IMR-90 (cell line): Measurements from ENCODE around the gene AGPAT3. TPM values are rescaled to one million over a fixed set of nuclear protein-coding genes. Genes with fewer than 3 reads are reported as not detected.

Experiments used
- ATAC-seq: fragments of 200-7000 bp; cut with Tn5 transposase; 2 replicates; pipeline ENCODE4 v1.9.1; 2020; ENCODE audit warnings: low read depth, mild to moderate bottlenecking, moderate library complexity
- BruUV-seq: library from RNA; stranded (reverse); fragments of 400-500 nt; replicated peaks from 2 replicates; lab custom pipeline; 2021; lab: Mats Ljungman, UMichigan
- CTCF ChIA-PET: fragments of 300-600 bp; formaldehyde crosslinking; extraction: SDS; loops from one replicate; lab custom pipeline; 2021; ENCODE audit warnings: antibody characterized with exemption; lab: Yijun Ruan, JAX
- POLR2A ChIA-PET: fragments of 300-600 bp; sonication (Branson Sonifier 250); formaldehyde crosslinking; loops from one replicate; lab custom pipeline; 2022; ENCODE audit warnings: antibody characterized with exemption; ENCODE audit not compliant: unreplicated experiment; lab: Charles Lee
- DNase-seq: peaks from one replicate; pipeline ENCODE4 v3.0.0; 2013
- H2AFZ ChIP-seq: replicated peaks from 2 replicates; pipeline ENCODE3; 2013; ENCODE audit warnings: low read length, mild to moderate bottlenecking; ENCODE audit not compliant: poor library complexity
- H2AK5ac ChIP-seq: 2 replicates; pipeline ENCODE4 v1.6.1; 2013; ENCODE audit warnings: low read depth, low read length, inconsistent platforms
- H2AK9ac ChIP-seq: replicated peaks from 2 replicates; pipeline ENCODE3; 2013; ENCODE audit warnings: mild to moderate bottlenecking, low read depth, low read length, moderate library complexity; ENCODE audit not compliant: poor library complexity
- H2BK120ac ChIP-seq: 2 replicates; pipeline ENCODE4 v1.6.1; 2013; ENCODE audit warnings: low read depth, low read length, inconsistent platforms
- H2BK15ac ChIP-seq: 3 replicates; pipeline ENCODE4 v1.6.1; 2013; ENCODE audit warnings: low read depth, low read length, inconsistent platforms
- H2BK20ac ChIP-seq: 2 replicates; pipeline ENCODE4 v1.6.1; 2013; ENCODE audit warnings: low read depth, mild to moderate bottlenecking, inconsistent platforms, low read length, moderate library complexity
- H2BK5ac ChIP-seq: 2 replicates; pipeline ENCODE4 v1.6.1; 2013; ENCODE audit warnings: mild to moderate bottlenecking, low read depth, low read length, inconsistent platforms; ENCODE audit not compliant: poor library complexity, severe bottlenecking
- H3K14ac ChIP-seq: replicated peaks from 2 replicates; pipeline ENCODE4 v1.6.1; 2013; ENCODE audit warnings: low read depth, low read length, inconsistent platforms
- H3K18ac ChIP-seq: 2 replicates; pipeline ENCODE4 v1.6.1; 2013; ENCODE audit warnings: low read depth, low read length, control low read depth
- H3K23ac ChIP-seq: 2 replicates; pipeline ENCODE4 v1.6.1; 2013; ENCODE audit warnings: low read depth, low read length, inconsistent platforms
- H3K27ac ChIP-seq: 2 replicates; pipeline ENCODE4 v1.5.1; 2013; ENCODE audit warnings: mild to moderate bottlenecking, control low read depth, low read length; ENCODE audit not compliant: insufficient read depth
- H3K27me3 ChIP-seq: 2 replicates; pipeline ENCODE4 v1.6.1; 2013; ENCODE audit warnings: low read length; ENCODE audit not compliant: control insufficient read depth, insufficient read depth
- H3K36me3 ChIP-seq: 2 replicates; pipeline ENCODE4 v1.6.1; 2013; ENCODE audit warnings: low read length, mixed read lengths; ENCODE audit not compliant: control insufficient read depth, insufficient read depth
- H3K4ac ChIP-seq: 2 replicates; pipeline ENCODE4 v1.6.1; 2013; ENCODE audit warnings: low read depth, low read length, inconsistent platforms
- H3K4me1 ChIP-seq: 2 replicates; pipeline ENCODE4 v1.6.1; 2013; ENCODE audit warnings: low read length, mixed read lengths; ENCODE audit not compliant: control insufficient read depth, insufficient read depth
- H3K4me2 ChIP-seq: 2 replicates; pipeline ENCODE4 v1.6.1; 2013; ENCODE audit warnings: low read depth, mild to moderate bottlenecking, control low read depth, low read length, moderate library complexity
- H3K4me3 ChIP-seq: 2 replicates; pipeline ENCODE4 v1.5.1; 2013; ENCODE audit warnings: low read depth, mild to moderate bottlenecking, control low read depth, low read length, moderate library complexity; ENCODE audit not compliant: insufficient read depth
- H3K56ac ChIP-seq: 2 replicates; pipeline ENCODE4 v1.6.1; 2013; ENCODE audit warnings: low read length, inconsistent platforms; ENCODE audit not compliant: insufficient read depth; ENCODE audit errors: extremely low read depth
- H3K79me1 ChIP-seq, 2 experiments: 2 replicates each; pipeline ENCODE4 v1.6.1; 2013; ENCODE audit warnings: low read length in 2 of 2, inconsistent platforms in 1 of 2, low read depth in 1 of 2
- H3K9ac ChIP-seq: 2 replicates; pipeline ENCODE4 v1.6.1; 2013; ENCODE audit warnings: low read depth, low read length, control low read depth
- H3K9me1 ChIP-seq: 2 replicates; pipeline ENCODE4 v1.6.1; 2013; ENCODE audit warnings: low read length, inconsistent platforms; ENCODE audit not compliant: insufficient read depth
- H3K9me3 ChIP-seq: 2 replicates; pipeline ENCODE4 v1.6.1; 2013; ENCODE audit warnings: low read length; ENCODE audit not compliant: control insufficient read depth, insufficient read depth
- H4K20me1 ChIP-seq: 2 replicates; pipeline ENCODE4 v1.6.1; 2013; ENCODE audit warnings: low read length, inconsistent platforms; ENCODE audit not compliant: insufficient read depth
- H4K5ac ChIP-seq: 2 replicates; pipeline ENCODE4 v1.6.1; 2013; ENCODE audit warnings: mild to moderate bottlenecking, low read depth, low read length, control low read depth
- H4K8ac ChIP-seq, 2 experiments: 2 replicates each; pipeline ENCODE4 v1.6.1; 2013; ENCODE audit warnings: low read depth in 2 of 2, low read length in 2 of 2, control low read depth in 1 of 2, inconsistent platforms in 1 of 2
- H4K91ac ChIP-seq: 2 replicates; pipeline ENCODE4 v1.6.1; 2013; ENCODE audit warnings: low read depth, low read length, inconsistent platforms; ENCODE audit not compliant: insufficient read depth
- BHLHE40 ChIP-seq: fragments of 150-350 bp; IDR thresholded peaks from 2 replicates; pipeline ENCODE4 v1.6.1; 2016; ENCODE audit warnings: mild to moderate bottlenecking, low read depth, low read length
- CEBPB ChIP-seq: IDR thresholded peaks from 2 replicates; pipeline ENCODE4 v1.6.1; 2012; ENCODE audit warnings: low read depth, low read length, improper control_type of control experiment
- CHD1 ChIP-seq: IDR thresholded peaks from 2 replicates; pipeline ENCODE4 v1.6.1; 2012; ENCODE audit warnings: low read depth, low read length, improper control_type of control experiment
- CTCF ChIP-seq: conservative IDR thresholded peaks from 2 replicates; pipeline ENCODE4 v1.5.1; 2012; ENCODE audit warnings: mild to moderate bottlenecking, low read depth, low read length, improper control_type of control experiment
- FOS ChIP-seq: fragments of 150-350 bp; IDR thresholded peaks from 2 replicates; pipeline ENCODE4 v1.6.1; 2016; ENCODE audit warnings: low read depth, low read length
- MXI1 ChIP-seq: IDR thresholded peaks from 2 replicates; pipeline ENCODE4 v1.6.1; 2012; ENCODE audit warnings: low read depth, mild to moderate bottlenecking, low read length, moderate library complexity, borderline replicate concordance
- NFE2L2 ChIP-seq: fragments of 150-350 bp; IDR thresholded peaks from 2 replicates; pipeline ENCODE4 v1.6.1; 2016; ENCODE audit warnings: low read depth, mild to moderate bottlenecking, low read length
- RCOR1 ChIP-seq: IDR thresholded peaks from 2 replicates; pipeline ENCODE4 v1.6.1; 2012; ENCODE audit warnings: mild to moderate bottlenecking, low read length, improper control_type of control experiment; ENCODE audit not compliant: insufficient replicate concordance
- RFX5 ChIP-seq: IDR thresholded peaks from 2 replicates; pipeline ENCODE4 v1.8.0; 2012; ENCODE audit warnings: low read depth, mild to moderate bottlenecking, low read length, moderate library complexity
- USF2 ChIP-seq: fragments of 150-350 bp; IDR thresholded peaks from 2 replicates; pipeline ENCODE4 v1.6.1; 2017; ENCODE audit warnings: mild to moderate bottlenecking, antibody characterized with exemption, low read length, low read depth
- WGBS, 2 experiments: methylation state at CpG; one replicate each; pipeline versions ENCODE4 v1.1.5 to v1.1.7; 2013; ENCODE audit warnings: missing lambda C conversion rate in 2 of 2; ENCODE audit not compliant: insufficient read length in 1 of 2; ENCODE audit errors: extremely low coverage in 2 of 2; 5-methylcytosine and 5-hydroxymethylcytosine counted together
- dilution Hi-C: fragments of 300-500 bp; cut with HindIII; formaldehyde crosslinking; loops from one replicate; pipeline ENCODE4 v1.14.3; 2018; ENCODE audit warnings: low sequenced_read_pairs; ENCODE audit not compliant: unreplicated experiment
- in situ Hi-C: fragments of 300-500 bp; cut with MboI; formaldehyde crosslinking; loops from 3 replicates; pipeline ENCODE4 v1.14.3; 2019; ENCODE audit warnings: low sequenced_read_pairs, inconsistent platforms, mixed read lengths
- intact Hi-C: fragments of 100-400 bp; cut with micrococcal nuclease; formaldehyde crosslinking; loops from 2 replicates; pipeline ENCODE4 v1.10.0; 2022
- polyA plus RNA-seq, 3 experiments: library from polyadenylated mRNA; depleted of rRNA; stranded (reverse); fragments of >200 nt; gene quantifications; 2 replicates each; pipeline ENCODE4 v1.2.3, GENCODE V29; 2012; ENCODE audit warnings: low replicate concordance in 1 of 3
- total RNA-seq: library from RNA; depleted of rRNA; stranded (reverse); fragments of >200 nt; gene quantifications from 2 replicates; pipeline ENCODE4 v1.2.3, GENCODE V29; 2012
- TF ChIP-seq, protein P1 (sequence below): fragments of 150-350 bp; IDR thresholded peaks from 2 replicates; pipeline ENCODE4 v1.6.1; 2016; ENCODE audit warnings: low read depth, mild to moderate bottlenecking, low read length, moderate library complexity, borderline replicate concordance

AGPAT3 gene
- total and polyA plus RNA-seq, 2 of the 4 experiments (the other 2 are of a cell fraction), result 27.1 to 38.7 TPM

DNA sequence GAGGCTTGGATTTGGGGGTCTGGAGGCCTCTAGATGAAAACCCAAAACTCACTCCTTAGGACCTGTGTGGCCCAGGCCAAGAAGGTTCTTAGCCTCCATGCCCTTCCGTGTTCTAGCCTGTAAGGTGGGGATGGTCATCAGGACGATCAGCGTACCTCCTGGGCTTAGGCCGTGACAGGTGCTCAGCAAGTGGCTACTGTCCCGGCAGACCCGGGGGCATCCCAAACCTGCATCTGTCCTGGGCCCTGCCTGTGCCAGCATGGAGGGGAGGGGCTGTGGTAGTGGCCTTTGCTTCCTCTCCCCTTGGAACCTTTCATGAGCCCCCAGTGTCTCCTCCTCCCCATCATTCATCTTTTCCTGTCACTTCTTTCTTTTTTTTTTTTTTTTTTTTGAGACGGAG is 124.4 kb downstream of the AGPAT3 start:
- ChIA-PET CTCF (no interaction called here), POLR2A (no interaction called here)
- in situ Hi-C loops (no loop called here), intact Hi-C loops (no loop called here), dilution Hi-C loops (no loop called here)
- no peak overlapping the region for H4K5ac ChIP-seq
- WGBS, 2 experiments, result no CpG with 5 or more reads among the region's 7 CpGs
- no peak overlapping the region for H3K56ac ChIP-seq
- no peak overlapping the region for H3K4me2 ChIP-seq
- no peak overlapping the region for H3K27ac ChIP-seq
- H3K9me1 ChIP-seq, result peaks cover 3% of the 10 kb centered on the region; the same call in 1 of the 2 replicates
- no peak overlapping the region for H2AK9ac ChIP-seq
- H3K18ac ChIP-seq, result no peak overlapping the region
- no peak overlapping the region for H2BK20ac ChIP-seq
- no peak overlapping the region for H2BK15ac ChIP-seq
- H3K9ac ChIP-seq, result no peak overlapping the region
- no peak overlapping the region for H3K4me3 ChIP-seq
- H4K20me1 ChIP-seq, result no peaks in the 10 kb centered on the region
- no peaks in the 10 kb centered on the region for H3K79me1 ChIP-seq
- H4K8ac ChIP-seq, result no peak overlapping the region
- no peak for DNase-seq
- TF ChIP-seq RCOR1 (no peak), USF2 (no peak), FOS (no peak), BHLHE40 (no peak), CHD1 (no peak), MXI1 (no peak), NFE2L2 (no peak), CTCF (no peak), RFX5 (no peak), CEBPB (no peak)
- TF ChIP-seq, protein P1, sequence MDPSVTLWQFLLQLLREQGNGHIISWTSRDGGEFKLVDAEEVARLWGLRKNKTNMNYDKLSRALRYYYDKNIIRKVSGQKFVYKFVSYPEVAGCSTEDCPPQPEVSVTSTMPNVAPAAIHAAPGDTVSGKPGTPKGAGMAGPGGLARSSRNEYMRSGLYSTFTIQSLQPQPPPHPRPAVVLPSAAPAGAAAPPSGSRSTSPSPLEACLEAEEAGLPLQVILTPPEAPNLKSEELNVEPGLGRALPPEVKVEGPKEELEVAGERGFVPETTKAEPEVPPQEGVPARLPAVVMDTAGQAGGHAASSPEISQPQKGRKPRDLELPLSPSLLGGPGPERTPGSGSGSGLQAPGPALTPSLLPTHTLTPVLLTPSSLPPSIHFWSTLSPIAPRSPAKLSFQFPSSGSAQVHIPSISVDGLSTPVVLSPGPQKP, result no peak
- H3K36me3 ChIP-seq, result no peaks in the 10 kb centered on the region
- no peak overlapping the region for H2BK5ac ChIP-seq
- H3K23ac ChIP-seq, result no peak overlapping the region
- no peak overlapping the region for H2BK120ac ChIP-seq
- no peak overlapping the region for H2AK5ac ChIP-seq
- no peak overlapping the region for H3K14ac ChIP-seq
- no TSS peak for BruUV-seq
- no peak for ATAC-seq
- H3K4ac ChIP-seq, result no peak overlapping the region
- peaks cover 4% of the 10 kb centered on the region; the same call in 1 of the 2 replicates for H3K27me3 ChIP-seq
- no peak overlapping the region for H4K91ac ChIP-seq
- no peaks in the 10 kb centered on the region; the same call in 1 of the 2 replicates for H3K4me1 ChIP-seq
- H2AFZ ChIP-seq, result no peak overlapping the region
- no peaks in the 10 kb centered on the region for H3K9me3 ChIP-seq
